GM19239 (cell line): ENCODE measurements around the gene IDI1.

ENCODE experiments used
- DNase-seq: peaks from one replicate; pipeline ENCODE4 v3.0.0; 2011; ENCODE audit warnings: low spot score; ENCODE audit not compliant: insufficient read length
- FAIRE-seq: peaks from 2 replicates; lab custom pipeline; 2011; peaks lifted over from hg19 to GRCh38; lab: Jason Lieb, UNC

IDI1 gene

DNA sequence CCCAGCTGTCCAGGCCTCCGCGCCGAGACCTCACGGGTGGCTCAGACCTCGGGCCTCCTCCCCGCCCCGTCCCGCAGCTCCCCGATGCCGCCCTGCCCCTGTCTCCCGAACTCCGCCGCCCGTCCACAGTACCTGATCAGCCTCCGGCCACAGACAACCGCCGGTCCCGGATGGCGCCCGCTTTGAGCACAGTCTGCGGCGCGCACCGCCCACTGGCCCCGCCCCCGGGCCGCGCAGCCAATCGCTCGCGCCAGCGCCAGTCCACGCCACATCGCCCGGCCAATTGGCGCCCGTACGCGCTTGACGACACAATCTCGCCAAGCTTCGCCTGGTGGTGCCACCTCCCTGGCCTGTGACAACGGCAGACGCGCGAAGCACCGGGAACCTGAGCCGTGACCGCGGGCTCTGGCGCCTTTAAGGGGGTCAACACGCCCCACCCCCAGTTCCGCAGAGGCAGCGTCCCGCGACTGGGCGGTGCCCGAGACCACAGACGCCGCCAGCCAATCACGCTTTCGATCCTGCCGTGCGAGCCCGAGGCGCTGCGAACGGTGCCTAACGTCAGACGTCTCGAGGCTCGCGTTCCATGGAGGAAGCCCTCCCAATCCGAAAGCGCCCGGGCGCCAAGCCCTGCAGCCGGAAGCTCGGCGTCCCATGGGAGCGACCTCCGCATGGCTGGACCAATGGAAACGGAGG, at the start of gene IDI1:
Gene IDI1 (minus strand): TSS at position 388 of the 693 bp plus-strand sequence. CDS start 116 bp downstream, at position 272.
- DNase-seq = peak; percentile 78
- peak; percentile 89 for FAIRE-seq

DNA sequence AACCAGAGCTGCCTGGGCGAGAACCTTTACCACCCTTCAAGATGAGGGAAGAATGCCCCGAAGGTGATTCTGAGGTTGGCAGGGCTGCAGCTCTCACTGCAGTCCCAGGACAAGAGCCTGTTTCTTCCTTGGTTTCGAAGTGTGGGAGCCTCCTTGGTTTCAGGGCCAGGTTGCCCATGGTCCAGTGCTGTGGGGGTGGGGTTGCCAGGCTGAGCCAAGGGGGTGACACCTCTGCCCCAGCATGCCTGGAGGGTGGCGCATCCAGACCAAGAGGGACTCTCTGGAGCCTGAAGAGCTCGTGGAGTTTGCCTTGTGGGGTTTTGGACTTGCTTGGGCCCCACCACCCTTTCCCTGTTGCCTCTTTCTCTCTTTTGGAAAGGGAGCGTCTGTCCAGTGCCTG, 48.5 kb upstream of the IDI1 start:
- FAIRE-seq = no peak
- DNase-seq = no peak

GRCh38 chr10:1096287-1096889, 47.5 kb upstream of the IDI1 start:
- DNase-seq (no peak), FAIRE-seq (no peak)

GRCh38 chr10:1095498-1095897, 46.6 kb upstream of the IDI1 start:
- DNase-seq = no peak
- no peak for FAIRE-seq

DNA sequence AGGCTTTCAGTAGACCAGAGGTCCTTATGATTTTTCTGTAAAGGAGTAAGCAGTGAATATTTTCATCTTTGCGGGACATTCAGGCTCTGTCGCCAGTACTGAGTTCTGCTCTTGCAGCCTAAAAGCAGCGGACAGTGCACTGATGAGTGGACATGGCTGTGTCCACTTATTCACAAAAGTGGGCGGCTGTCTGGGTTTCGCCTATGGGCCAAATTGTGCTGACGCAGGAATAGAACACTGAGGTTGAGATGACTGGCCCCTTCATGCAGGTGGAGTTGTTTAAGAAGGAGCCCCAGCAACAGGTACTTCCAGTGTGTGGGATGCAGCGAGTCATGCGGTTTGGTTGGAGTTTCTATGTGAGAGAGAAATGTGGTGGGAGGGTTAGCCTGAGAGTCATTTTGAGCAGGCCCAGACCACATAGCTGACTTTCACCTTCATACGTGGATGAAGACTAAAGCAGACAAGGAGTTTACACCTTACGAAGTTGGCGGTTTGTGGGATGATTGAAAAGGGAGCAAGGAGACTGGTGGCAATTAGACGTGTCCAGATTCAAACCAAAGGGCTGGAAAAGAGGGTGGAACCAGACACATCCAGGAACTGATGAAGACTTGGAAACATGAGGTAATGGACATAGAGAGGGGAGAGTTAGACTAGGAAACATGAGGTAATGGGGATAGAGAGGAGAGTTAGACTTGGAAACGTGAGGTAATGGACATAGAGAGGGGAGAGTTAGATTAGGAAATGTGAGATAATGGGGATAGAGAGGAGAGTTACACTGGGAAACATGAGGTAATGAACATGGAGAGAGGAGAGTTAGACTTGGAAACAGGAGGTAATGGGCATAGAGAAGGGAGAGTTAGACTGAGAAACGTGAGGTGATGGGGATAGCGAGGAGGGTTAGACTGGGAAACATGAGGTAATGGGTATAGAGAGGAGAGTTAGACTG, 45.5 kb upstream of the IDI1 start:
- DNase-seq = no peak

DNA sequence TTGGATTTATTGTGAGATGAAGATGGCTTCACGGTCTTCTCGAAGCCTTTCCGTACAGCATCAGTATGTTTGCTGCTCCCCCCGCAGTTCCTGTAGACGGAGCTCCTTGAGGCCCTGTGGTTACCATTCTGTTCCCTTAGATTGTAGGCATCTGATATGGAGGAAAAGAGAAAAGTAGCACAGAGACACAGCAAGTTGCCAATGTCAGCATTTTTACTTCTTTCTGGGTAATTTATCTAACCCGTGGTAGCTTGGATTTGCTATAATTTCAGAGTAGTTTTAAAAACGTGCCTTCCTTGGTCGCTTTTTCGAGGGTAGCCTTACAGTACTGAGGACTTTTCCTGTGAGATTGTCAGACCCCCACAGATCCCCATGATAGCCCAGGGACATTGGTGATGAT, 44.8 kb upstream of the IDI1 start:
- DNase-seq = no peak
- FAIRE-seq = no peak

More for the DNA sequence above, 45.5 kb upstream of the IDI1 start:
- no peak for FAIRE-seq

DNA sequence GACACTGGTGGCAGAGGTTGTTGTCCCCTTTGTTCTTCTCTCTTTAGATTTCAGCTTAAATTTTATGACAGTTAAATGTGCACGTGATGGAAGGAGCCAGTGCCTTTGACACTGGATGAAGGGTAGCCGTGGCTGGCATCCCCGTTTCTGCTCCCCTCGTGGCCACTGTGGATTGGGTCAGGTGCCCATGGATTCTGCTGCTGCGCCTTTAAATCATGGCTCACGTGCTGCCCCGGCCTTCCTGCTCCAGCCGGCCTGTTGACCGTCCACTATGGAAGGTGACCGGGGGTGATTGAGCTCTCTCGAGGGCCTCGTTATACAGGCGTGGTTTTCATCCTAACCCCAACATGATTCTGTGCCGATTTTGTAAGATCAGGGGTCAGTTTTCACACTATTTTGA, 41.8 kb upstream of the IDI1 start:
- DNase-seq (no peak), FAIRE-seq (no peak)

DNA sequence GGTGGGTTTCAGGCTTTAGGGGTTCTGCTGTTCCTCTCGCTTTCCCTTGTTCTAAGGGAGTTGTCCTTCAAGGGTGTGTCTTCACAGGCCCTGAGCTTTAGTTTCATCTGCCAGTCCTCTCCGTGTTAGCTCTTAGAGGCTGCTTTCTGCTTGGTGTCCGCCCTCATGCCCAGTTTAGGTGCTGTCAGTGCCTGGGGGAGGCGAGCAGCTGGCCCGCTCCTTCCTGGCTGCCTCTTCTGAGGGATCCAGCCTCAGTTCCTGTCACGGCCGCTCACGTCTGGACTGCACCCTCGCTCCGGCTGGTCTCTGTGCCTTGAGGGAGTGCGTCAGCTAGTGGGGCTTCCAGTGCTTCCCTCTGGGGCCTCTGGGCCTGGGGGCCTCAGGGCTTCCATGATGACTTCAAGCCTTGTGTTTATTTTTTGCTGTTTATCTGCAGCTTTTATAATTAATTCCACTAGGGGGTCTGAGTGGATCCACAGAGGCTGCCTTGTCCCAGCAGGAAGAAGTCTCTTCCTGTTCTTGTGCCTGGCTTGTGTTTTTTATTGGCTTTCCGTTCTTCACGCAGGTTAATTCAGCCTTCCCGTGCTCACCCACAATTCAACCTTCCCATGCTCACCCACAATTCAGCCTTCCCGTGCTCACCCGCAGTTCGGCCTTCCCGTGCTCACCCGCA, 40.2 kb upstream of the IDI1 start:
- DNase-seq (no peak), FAIRE-seq (no peak)

GRCh38 chr10:1086787-1087186, 37.9 kb upstream of the IDI1 start:
- FAIRE-seq = no peak
- no peak for DNase-seq

GRCh38 chr10:1085258-1085657, 36.3 kb upstream of the IDI1 start:
- FAIRE-seq (no peak), DNase-seq (no peak)

DNA sequence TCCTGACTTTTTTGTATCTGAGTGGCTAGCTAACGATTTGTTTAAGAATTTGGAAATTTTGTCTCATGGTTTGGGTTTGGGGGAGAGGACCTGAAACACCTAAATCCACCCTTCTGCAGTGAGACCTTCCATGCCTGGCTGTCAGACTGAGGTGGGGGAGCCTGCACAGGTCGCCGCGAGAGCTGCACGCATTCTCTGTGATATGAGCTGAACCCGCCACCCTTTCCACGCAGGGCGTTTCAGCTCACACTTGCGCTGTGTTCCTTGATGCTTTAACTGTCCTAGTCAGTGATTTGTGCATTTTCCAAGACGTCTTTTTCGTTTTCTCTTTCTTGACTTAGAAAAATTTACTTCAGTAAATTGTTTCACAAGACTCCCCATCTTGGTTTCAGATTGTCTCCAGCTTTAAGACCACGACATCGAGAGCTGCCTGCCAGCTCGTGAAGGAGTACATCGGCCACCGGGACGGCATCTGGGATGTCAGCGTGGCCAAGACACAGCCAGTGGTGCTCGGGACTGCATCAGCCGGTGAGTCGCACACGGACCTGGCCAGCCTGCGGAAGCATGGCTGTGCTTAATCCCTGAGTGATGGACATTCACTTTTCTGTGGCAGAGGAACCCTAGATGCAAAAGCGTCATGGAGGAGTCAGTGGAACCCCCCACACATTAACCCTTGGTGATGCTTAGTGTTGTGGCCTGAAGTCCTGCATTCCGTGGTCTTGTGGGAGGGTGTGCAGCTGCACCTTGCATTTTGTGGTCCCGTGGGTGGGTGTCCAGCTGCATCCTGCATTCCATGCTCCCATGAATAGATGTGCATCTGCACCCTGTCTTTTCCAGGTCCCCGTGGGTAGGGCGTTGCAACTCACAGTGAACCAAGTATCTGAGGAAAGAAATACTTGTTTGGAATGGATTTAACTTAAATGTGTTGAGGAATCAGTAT, 35.4 kb upstream of the IDI1 start:
- FAIRE-seq (no peak), DNase-seq (no peak)

GRCh38 chr10:1083581-1083980, 34.7 kb upstream of the IDI1 start:
- no peak for FAIRE-seq
- DNase-seq = no peak

DNA sequence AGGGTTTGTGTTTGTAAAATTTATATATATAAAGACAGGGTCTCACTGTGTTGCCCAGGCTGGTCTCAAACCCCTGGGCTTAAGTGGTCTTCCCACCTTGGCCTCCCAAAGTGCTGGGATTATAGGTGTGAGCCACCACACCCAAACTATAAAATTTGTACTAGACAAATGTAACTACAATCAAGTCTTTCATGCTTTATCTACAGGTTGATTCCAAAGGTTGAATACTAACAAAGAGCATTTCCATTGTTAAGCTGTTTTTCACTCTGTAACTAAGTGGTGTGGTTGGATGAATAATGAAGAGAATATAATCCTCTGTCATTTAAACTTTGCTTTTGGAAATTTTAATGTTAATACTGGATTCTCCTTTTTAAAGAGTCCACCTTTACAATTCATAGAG, 29.7 kb upstream of the IDI1 start:
- FAIRE-seq = no peak
- DNase-seq = no peak

DNA sequence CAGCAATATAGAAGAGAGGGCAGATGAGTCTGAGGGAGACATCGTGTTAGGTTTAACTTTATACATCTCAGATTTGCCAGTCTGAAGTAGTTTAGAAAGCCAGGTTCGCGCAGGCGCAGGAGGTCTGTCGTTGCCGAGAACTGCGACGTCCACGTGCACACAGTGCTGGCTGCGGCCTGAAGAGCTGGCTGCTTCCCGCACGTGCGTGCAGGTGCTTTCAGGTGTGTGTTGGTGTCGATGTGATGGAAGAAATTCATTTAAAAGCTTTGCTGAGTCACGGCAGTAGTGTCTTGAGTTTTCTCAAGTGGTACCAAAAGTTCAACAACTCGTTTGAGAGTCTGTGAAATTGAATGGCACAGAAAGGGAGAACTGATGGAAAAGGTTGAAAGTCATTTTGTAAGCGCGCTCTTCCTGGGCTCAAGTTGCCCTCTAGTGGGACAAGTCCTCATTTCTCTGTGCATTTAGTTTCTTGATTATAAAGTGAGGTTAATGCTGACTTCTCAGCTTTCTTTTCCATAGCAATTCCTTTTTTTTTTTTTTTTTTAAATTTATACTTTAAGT, 25.9 kb upstream of the IDI1 start:
- DNase-seq = no peak

GRCh38 chr10:1074052-1074747, 25.3 kb upstream of the IDI1 start:
- DNase-seq (no peak), FAIRE-seq (no peak)

More for the DNA sequence above, 25.9 kb upstream of the IDI1 start:
- no peak for FAIRE-seq

- DNase-seq = no peak
- no peak for FAIRE-seq
Measured at GRCh38 chr10:1070919-1071318, 22.0 kb upstream of the IDI1 start.

DNA sequence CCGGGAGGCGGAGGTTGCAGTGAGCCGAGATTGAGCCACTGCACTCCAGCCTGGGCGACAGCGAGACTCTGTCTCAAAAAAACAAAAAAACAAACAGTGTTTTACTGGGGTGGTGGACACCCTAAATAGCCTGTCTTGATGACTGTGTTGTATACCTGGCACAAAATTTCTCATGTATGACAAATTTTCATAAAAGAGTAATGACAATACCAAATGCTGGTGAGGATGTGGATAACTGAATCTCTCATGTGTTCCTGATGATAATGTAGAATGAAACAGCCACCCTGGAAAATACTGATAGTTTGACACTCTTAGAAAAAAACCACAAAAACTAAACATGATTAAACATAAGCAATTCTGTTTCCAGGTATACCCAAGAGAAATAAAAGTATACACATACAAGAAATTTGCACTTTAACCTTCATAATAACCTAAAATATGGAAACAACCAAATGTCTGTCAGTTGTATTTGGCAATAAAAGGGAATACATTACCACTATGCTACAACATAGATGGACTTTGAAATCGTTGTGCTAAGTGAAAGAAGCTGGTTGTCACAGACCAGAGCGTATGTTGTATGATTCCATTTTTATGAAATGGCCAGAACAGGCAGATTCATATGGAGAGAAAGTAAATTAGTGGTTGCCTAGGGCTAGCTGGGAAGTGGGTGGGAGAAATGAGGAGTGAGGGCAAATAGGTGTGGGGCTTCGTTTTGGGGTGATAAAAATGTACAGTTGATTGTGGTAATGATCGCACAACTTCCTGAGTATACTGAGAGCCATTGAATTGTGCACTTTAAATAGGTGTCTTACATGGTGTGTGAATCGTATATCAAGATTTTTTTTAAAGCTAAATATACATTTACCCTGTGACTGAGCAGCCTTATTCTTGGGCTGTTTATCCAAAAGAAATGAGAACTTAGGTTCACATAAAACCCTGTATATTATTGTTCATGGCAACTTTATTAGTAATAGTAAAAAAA, 19.8 kb upstream of the IDI1 start:
- peak; percentile 56 for FAIRE-seq
- no peak for DNase-seq
